ENCODE data around the gene C4A.
"Not testable (repeated sequence)": the region's sequence is repeated elsewhere in the genome, so short reads cannot be mapped to it uniquely, and the experiment has no call there.

DNA sequence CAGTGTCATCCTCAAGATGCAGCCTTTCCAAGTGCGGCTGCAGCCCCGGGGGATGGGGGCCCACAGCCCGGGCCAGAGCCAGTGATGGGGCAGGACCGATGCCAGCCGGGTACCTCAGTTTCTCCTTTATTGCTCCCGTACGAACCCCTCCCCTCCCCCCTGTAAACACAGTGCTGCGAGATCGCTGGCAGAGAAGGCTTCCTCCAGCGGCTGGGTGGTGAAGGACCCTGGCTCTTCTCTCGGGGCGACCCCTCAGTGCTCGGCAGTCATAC, 59.1 kb downstream of the C4A start:
- TF ChIP-seq, protein P1, sequence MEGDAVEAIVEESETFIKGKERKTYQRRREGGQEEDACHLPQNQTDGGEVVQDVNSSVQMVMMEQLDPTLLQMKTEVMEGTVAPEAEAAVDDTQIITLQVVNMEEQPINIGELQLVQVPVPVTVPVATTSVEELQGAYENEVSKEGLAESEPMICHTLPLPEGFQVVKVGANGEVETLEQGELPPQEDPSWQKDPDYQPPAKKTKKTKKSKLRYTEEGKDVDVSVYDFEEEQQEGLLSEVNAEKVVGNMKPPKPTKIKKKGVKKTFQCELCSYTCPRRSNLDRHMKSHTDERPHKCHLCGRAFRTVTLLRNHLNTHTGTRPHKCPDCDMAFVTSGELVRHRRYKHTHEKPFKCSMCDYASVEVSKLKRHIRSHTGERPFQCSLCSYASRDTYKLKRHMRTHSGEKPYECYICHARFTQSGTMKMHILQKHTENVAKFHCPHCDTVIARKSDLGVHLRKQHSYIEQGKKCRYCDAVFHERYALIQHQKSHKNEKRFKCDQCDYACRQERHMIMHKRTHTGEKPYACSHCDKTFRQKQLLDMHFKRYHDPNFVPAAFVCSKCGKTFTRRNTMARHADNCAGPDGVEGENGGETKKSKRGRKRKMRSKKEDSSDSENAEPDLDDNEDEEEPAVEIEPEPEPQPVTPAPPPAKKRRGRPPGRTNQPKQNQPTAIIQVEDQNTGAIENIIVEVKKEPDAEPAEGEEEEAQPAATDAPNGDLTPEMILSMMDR (conservative IDR thresholded peaks at IDR 0.05; ENCODE audit: low read length), result not testable (repeated sequence)
- not testable (repeated sequence) for TF ChIP-seq EZH2phosphoT487 (IDR thresholded peaks at IDR 0.05; ENCODE audit: borderline replicate concordance, low read depth, low read length)
